Stimulated activated CD4-positive, alpha-beta T cell treated with anti-CD3 and anti-CD28 coated beads, Interleukin-2, amount 100 ng/mL, for 48 hours (primary cell): Measurements from ENCODE around the gene TRIM15.

Experiments
- DNase-seq, 2 donors: peaks; one replicate each; pipeline ENCODE4 v3.0.0-alpha.2; 2020

TRIM15 gene

GRCh38 chr6:30147096-30147495 lies 16.2 kb upstream of the TRIM15 start:
- no peak for DNase-seq

GRCh38 chr6:30149234-30149633 lies 14.1 kb upstream of the TRIM15 start:
- DNase-seq, result no peak

DNA sequence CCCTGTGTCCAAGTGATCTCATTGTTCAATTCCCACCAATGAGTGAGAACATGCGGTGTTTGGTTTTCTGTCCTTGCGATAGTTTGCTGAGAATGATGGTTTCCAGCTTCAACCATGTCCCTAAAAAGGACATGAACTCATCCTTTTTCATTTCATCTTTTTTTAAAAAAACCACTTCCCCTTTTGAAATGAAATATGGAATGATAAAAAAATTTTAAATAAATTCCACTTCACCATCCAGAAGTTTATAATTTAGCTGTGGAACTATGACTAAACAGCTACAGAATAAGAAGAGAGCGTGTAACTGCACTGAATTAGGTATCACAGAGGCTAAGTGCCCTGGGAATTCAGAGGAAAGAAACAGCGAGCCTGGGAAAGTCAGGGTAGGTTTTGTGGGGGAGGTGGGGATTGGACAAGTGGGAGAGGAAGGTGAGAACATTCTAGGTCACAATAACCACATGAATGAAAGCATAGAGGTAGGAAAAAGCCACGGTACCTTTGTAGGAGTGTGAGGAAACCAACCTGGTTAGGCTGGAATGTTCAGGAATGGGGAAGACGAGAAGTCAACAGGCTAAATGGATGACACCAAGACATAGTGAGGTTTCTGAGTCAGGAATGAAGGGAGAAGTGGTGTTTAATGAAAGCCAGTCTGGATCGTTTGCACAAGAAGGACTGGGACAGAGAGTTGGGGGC lies 13.3 kb upstream of the TRIM15 start:
- DNase-seq, result no peak

DNA sequence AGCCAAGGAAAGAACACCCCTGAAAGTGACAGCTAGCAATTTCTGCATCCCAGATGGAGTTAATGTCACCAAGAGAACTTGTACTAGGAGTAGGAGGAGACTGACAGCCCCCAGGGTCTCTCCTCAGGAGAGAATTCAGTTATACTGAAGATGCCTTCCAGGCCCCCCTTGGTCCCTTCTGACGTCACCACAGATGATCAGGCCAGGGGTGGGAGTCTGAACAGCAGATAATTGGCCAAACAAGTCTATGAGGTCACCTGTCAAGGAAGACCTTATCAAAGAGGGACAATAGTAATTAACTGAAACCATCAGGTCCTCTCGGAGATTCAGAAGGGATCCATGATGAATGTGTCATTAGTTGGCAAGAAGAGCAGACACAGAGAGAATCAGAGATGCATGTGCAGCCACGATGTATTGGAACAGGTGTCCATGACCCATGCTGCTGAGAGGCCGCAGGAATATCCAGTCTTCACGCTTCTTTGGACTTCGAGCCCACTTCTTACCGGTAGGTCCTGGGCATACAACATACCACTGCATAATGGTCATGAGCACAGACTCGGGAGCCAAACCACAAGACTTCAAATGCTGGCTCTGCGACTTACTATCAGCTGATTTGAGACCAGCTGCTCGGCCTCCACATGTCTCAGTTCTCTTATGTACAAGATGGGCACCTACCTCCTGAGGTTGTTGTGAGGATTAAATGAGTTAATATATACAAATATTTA lies 12.5 kb upstream of the TRIM15 start:
- DNase-seq, result no peak

DNA sequence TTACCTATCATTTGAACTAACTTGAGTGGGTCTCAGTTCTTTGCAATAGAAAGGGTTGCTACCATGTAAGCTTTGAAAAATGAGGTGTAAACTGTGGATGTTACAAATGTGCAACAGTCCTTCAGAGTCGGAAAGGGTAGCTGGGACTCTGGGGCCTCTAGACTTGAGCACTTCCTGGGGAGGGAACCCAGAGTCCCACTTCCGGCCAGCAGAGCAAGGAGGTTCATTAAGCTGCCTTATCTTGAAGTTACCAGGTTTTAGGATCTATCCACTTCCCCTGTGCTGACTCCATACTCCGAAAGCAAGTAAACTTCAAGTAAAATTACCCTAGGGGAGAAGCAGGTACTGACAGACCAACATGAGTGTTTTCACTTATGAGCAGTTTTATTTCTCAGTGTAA lies 11.8 kb upstream of the TRIM15 start:
- DNase-seq, result no peak

- no peak for DNase-seq
These were observed 11.2 kb upstream of the TRIM15 start for GRCh38 chr6:30152016-30152673.

GRCh38 chr6:30152910-30153610 lies 10.3 kb upstream of the TRIM15 start:
- DNase-seq, result no peak

- no peak for DNase-seq
These were observed 9.3 kb upstream of the TRIM15 start for GRCh38 chr6:30154061-30154460.

GRCh38 chr6:30154709-30155519 lies 8.4 kb upstream of the TRIM15 start:
- no peak for DNase-seq

GRCh38 chr6:30155520-30156261 lies 7.7 kb upstream of the TRIM15 start:
- DNase-seq, result no peak

DNA sequence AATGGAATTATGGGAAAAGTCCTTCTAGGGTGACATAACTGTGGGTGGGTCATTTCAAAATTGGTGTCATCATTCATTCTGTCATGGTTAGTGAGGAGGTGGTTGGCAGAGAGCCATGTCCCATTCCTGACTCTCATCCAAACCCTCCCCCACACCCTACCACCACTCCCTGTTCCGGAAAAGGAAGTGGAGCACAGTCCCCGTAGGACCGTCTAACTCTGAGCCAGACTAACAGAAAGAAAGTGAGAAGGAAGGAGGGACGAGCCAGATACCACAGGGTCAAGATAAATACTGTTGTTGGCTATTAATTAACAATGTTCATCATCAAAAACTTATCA lies 7.1 kb upstream of the TRIM15 start:
- DNase-seq, result no peak

- no peak for DNase-seq
These were observed 6.6 kb upstream of the TRIM15 start for GRCh38 chr6:30156774-30157173.

GRCh38 chr6:30157581-30157980 lies 5.8 kb upstream of the TRIM15 start:
- no peak for DNase-seq

- DNase-seq, result no peak
These were observed 5.3 kb upstream of the TRIM15 start for GRCh38 chr6:30157999-30158398.

- no peak for DNase-seq
These were observed 4.8 kb upstream of the TRIM15 start for GRCh38 chr6:30158475-30159040.

DNA sequence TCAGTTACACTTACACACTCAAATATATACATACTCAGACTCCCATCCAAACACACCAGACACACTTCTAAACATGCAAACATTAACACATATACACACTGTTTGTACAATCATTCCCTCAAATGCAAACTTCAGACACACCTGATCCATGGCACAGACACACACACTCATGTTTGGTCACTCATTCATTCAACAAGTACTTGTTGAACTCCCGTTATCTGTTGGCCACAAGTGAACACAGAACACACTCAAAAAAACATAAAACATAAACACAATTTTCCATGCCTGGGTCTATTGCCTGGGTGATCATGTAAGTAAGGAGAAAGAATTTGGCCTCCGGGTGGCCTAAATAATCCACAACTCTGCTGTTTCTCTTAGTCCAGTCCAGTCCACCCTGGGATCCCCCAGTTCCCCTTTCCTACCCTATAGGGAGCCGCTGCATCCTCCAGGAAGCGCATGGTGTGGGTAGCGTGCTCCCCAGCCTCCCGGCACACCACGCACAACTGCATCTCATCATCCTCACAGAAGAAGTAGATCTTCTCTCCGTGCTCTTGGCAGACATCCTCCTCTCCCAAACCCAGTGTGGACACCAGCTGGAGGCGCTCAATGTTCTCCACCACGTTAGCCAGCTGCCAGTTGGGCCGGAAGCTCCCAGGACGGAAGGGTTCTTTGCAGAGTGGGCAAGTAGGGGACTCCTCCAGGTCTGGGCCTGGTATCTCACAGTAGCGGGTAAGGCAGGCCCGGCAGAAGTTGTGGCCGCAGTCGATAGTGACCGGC lies 3.1 kb upstream of the TRIM15 start:
- no peak for DNase-seq

- no peak for DNase-seq
These were observed 2.4 kb upstream of the TRIM15 start, which contains the start of gene TRIM10 for GRCh38 chr6:30160785-30161531. Gene TRIM10, minus strand, starts transcription at chr6:30161211. Its CDS starts 353 bp downstream, at chr6:30160858.

DNA sequence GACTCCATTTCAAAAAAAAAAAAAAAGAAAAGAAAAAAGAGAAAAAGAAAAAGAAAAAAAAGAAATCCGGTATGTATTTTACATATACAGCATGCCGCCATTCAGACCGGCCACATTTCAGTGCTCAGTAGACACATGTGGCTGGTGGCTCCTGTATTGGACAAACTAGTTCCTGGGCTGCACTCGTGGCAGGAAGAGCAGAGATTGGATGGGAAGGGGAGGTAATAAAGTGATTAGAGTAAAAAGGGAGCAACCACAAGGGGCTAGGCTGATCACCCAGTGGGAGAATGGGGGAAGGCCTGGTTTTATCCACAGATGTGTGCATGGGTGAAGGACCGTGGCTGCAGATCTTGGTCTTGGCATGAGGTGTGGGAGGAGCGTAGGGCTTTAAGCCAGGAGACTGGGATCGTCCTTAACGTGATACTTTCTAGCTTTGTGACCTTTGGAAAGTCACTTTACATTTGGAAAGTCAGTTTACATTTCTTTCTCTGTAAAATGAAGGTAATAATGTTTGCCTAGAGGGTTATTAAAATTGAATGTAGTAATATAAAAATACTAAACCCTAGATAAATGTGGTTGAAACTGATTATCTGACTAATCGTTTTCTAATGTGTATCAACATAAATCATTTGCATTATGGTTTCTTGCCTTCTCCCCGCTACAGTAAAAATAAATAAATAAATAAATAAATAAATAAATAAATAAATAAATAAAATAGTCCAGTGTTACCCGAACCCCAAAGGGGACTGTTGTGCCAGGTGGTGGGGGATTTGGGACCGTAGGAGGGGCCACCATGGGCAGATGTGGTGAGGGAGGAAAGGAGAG lies 869 bp upstream of the TRIM15 start:
- DNase-seq, result no peak
